Amniotic stem cell (primary cell): Measurements from ENCODE around the gene IL1RL1.

Experiments used
- DNase-seq: peaks from one replicate; lab custom pipeline; 2025; lab: John Stamatoyannopoulos, UW

IL1RL1 gene

DNA sequence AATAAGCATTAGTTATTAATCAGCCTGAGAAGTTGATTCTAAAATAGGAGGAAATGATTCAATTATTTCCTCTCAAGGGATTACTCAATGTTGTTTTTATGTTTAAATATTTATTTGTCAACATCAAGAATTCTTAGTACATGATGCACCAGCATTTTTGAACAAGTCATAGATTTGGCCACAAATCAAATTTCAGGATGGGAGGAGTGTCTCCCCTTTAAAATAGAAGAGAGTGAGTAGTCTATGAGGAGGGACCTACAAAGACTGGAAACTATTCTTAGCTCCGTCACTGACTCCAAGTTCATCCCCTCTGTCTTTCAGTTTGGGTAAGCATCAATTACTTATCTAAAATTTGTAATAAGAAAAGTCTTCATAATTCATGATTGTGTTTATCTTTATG, 25.6 kb downstream of the IL1RL1 start:
- DNase-seq: no peak

DNA sequence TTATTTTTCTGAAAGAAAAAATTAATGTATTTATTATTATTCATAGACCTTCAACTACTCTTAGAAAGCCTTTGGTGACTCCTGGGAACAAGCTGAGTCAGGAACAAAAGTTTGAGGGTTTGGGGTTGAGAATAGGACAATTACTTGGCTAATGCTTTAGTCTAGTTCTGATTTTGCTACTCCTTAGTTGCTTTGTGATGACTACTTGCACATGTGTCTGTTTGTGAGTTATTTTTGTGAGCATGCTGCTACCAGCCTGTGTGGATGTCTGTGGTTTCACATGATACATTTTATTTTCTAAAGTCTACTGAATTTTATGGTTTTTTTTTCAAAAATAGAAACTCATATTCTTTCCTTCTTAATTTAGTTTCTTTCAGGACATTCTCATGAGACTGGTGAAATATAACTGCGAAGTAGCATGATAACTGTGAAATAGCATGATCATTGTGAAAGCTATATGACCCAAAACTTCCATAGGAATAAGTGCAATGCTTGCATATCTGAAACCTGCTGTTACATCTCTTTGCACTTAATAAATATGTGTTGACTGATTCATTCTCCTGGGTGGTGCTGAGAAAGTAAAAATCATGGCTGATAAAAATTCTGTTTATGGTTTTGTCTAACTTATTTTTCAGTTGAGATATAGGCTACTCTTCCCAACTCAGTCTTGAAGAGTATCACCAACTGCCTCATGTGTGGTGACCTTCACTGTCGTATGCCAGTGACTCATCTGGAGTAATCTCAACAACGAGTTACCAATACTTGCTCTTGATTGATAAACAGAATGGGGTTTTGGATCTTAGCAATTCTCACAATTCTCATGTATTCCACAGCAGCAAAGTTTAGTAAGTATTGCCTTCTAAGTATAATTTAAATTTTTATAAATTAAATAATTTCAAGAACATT, 26.4 kb downstream of the IL1RL1 start:
- no peak for DNase-seq

DNA sequence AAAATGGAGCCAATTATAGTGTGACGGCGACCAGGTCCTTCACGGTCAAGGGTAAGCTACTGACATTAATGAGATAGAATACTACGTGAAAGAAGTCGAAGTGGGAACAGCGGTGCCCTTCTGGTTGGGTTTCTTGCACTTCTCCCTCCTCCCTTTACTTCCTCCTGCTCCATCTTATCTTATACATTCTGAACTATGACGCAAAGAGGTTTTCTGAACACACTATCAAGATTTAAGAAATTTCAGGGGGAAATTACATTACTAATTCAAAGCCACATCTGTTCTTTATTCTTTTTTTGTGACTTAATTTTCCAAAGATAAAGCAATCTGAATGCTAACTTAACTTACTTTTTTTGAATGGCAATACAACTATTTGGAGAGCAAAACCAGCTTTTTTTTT, 29.4 kb downstream of the IL1RL1 start:
- no peak for DNase-seq

DNA sequence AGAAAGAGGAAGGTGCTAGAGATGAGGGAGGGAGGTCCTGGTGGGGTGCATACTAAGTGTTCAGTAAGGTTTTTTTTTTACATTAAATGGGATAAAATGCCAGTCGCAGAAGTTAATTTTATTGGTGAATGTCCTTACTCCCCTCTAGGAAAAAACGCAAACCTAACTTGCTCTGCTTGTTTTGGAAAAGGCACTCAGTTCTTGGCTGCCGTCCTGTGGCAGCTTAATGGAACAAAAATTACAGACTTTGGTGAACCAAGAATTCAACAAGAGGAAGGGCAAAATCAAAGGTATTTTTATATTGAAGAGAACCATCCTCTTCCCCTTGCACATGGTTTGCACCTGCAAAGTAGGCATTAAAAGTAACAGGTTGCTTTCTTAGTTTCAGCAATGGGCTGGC, 31.5 kb downstream of the IL1RL1 start:
- no peak for DNase-seq

DNA sequence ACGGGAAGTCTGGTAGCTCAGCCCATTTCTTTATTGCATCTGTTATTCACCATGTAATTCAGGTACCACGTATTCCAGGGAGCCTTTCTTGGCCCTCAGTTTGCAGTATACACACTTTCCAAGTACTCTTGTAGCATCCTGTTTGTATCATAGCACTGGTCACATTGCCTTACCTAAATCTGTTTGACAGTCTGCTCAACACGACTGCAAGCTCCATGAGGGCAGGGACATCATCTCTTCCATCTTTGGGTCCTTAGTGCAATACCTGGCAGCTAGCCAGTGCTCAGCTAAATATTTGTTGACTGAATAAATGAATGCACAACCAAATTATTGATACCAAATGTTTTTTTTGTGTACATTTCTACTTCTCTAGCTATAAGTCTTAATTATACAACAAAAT, 33.0 kb downstream of the IL1RL1 start:
- no peak for DNase-seq

DNA sequence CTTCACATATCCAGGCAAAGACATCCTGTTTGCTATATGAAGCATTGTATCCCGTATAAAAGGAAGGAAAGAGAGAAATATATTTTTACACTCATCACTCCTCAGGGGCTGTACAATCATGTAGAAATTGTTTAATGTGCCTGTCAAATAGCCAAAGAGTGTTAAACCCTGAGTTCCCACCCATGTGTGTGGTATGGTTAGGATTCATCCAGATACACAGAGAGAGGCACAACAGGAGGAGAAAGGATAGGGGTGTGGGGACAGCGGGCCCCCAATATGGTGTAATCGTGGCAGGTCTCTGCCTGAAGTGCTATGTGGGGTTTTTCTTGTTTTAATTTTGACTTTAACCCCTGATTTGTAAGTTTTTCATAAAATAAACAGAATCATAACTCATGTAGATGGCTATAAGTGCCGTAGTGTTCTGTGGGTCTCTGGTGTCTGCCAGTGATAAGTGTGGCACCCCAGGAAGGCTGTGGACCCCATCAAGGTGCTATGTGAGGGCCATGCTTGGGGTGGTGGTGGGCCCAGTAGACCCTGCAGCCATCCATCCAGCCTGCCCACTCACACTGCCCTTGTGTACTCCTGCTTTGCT, 34.1 kb downstream of the IL1RL1 start:
- no peak for DNase-seq

DNA sequence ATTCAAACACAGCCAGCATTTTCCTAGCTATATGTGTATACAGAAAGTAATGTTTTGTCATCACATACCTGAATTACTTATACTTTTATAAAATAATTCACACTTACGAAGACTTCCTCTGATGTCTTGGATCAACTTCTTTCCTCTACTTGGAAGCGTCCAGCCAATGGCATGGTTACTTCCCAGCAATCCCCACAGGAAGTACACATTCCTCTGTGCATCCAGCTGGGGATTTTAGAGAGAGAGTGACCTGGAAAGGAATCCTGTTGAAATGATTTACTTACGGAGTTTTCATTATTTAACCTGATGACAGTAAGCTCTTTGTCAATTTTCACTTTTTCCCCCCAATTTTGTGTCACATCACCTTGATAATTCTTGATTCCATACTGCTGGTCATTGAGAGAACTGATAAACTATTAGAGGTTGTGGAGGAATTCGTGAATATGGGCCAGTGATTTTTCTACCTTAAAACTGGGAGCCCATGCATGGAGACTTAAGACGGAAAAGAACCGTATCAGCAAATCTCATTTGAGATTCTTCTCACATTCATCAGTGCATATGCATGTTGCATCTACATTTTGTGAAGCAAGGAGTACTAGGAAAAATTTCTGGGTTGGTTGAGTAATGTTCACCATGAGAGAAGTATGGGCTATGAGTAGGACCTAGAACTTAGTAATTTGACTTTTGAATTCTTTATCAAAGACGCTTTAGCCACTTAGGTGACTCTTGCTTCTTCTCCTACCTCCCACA, 35.2 kb downstream of the IL1RL1 start:
- DNase-seq: no peak

DNA sequence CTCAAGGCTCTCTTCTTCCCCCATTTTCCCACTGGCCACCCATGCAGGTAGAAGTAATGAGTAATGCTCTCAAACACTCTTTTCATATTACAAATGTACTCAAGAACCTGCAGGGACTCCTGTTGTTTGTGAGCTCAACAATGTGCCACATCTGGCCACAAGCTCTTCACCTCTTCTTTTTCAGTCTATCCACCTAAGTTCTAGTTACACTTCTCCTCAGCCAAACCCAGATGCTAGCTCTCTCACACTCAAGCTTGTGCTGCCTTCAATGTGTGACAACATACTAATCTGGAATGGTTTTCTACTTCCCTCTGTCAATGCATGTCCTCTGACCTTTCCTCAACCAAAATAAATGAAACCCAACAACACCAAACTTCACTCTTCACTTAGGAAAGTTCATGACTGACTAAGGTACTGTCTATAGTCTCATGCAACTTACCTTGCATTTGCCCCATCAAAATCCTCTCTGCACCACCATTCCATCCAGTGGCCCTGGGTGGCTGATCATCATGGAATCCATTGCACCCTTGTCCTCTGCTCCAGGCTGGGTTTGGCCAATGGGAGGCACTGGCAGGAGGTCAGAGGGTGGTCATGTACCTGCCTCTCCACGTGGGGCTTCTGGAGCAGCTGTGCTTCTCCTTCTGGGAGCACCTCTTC, 38.9 kb downstream of the IL1RL1 start:
- no peak for DNase-seq

DNA sequence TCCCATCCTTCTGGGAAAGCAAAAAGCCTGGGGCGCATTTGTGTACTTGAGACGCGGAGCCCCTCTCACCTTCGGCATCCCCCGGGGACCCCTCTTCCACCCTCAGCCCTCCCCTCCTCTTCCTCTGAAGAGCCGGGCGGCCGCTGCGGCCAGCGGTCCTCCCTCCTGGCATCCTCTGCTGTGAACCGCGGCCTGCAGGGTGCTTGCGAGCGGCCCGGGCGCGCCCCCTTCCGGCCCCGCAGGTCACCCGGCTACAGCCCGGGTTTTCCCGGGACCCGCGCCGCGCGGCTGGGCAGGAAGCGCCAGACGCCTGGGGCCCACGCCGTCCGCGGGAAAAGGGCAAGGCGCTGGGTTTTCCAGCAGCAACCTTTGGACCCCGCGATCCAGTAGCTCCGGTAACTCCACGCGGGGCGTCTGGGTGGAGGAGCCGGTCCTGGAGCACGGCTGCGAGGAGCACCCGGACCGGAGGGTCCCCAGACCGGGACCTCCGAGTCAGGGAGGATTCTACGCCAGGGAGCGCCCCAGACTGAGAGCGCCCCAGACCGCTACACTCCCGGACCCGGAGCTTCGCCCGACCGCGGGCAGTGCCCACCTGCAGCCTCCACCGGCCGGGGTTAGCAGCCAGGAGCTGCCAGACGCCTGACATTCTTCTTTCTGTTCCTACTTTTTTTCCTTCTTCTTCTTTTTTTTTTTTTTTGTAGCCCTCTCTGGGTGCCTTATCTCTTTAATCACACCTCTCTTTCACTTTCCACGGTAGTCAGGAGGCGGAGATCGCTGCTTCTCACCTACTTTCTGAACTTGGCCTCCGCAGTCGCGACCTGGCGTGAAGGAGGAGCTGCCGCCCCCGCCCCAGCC, 44.4 kb downstream of the IL1RL1 start, which contains the start of gene IL18R1:
Gene IL18R1 (plus strand): TSS at position 271 of the 855 bp plus-strand sequence. CDS start 6,865 bp downstream, outside the sequence.
- peak; percentile 32 for DNase-seq

DNA sequence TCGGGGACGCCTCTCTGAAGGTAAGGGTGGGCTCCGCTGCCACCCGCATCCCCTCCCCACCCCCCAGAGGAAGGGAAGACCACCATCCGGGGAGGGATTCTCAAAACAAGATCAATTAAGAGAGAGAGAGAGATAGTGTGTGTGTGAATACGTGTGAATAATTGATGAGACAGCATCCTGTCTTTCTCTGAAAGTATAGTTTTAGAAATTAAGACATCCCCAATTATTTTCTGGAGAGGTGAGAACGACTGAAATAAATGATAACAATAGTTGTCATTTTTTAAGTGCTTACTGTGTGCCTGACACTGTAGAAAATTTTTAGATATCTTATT, 45.0 kb downstream of the IL1RL1 start:
- no peak for DNase-seq

DNA sequence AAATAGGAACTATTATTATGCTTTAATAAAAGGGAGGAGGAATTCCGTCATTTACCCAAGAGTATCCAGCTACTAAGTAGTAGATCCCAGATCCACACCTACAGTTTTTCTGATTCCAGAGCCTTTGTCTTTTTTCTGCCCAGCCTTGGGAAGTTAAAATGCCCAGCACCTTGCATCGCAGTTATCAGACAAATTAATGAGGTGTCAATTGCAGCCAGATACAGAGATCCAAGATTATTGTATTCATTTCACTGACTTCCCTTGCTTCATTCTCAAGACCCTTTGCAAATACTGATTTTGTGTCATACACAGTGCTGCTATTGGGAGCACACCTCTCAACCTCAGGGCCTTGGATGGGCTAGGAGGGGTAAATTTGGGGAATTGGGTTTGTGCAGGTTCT, 45.4 kb downstream of the IL1RL1 start:
- no peak for DNase-seq

DNA sequence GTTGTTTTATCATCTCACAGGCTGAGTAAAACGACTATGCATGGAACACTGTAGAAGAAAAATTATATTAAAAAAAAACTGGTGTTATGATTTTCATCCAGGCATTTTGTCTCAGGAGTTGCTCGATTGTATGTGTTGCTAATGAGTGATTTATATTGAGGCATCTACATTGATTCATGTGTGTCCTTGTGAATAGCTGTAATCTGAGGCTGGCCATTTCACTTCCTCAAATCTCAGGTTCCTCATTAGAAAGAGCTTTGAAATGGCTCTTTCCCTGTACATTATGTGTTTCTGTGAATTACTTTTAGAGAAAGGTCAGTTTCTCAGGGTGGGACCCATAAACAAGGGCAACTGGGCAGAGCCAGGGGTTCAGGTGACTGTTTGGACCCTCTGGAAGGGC, 46.6 kb downstream of the IL1RL1 start:
- no peak for DNase-seq

DNA sequence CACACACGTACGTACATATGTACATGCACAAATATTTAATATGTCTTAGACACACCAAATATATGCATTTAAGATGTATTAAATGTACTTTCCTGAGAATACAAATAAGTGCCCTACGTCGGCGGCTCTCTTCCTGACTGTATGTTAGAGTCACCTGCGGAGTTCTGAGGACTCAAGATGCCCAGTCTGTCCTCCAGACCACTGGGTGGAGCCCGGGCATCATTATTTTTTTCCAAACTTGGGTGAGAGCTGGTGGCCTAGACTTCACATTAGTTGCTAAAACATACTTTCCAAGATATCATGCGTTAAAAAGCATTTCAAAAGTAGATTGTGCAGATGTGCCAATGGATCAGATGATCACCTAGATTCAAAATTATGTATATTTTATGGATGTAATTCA, 47.1 kb downstream of the IL1RL1 start:
- no peak for DNase-seq

DNA sequence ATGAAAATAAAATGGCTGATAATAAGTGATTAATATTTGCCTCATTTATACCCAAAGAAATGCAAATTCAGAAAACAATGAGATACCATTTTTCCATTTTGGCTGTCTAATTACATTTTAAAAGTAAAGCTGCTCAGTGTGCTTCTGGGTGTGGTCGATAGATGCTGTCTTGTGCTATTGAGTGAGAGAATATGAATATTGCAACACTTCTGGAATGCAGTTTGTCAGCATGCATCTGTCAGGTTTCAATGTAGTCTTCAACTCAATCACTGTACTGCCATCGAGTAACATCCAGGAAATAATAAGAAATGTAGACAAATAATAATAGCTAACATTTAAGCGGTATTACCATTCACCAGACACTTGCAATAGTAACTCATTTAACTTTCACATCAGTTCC, 48.2 kb downstream of the IL1RL1 start:
- DNase-seq: no peak

DNA sequence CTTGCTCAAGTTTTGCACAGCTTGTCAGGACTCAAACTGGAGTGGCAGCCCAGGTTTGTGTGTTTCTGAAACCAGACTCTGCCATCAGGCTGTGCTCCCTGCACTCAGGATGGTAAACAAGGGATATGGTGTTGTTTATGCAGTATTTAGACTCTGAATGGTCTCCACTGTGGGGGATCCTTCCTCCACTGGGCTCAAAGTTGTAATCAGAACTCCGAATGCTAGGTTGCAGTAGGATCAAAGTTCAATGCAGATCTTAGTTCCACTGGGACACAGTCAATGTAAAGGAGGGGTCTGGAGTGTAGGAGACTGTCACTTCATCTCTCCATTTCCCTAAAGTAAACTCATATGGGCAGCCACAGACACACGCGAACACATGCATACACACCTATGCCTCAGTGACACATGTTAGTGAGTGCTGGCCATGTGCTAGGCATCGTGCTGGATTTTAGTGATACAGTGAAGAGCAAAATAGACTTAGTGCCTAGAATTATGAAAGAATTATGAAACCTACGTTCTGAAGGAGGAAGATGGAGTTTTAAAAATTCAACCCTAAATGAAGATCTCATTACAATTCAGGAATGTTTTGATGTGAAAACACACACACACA, 50.4 kb downstream of the IL1RL1 start:
- no peak for DNase-seq

DNA sequence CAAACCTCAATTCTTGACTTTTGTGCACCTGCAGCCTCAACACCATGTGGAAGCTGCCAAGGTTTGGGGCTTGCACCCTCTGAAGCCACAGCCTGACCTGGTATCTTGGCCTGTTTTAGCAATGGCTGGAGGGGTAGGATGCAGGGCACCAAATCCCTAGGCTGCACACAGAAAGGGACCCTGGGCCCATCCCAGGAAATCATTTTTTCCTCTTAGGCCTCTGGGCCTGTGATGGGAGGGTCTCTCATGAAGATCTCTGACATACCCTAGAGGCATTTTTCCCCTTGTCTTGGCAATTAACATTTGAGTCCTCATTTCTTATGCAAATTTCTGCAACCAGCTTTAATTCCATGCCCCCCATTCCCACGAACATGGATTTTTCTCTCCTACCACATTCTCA, 54.4 kb downstream of the IL1RL1 start:
- no peak for DNase-seq

DNA sequence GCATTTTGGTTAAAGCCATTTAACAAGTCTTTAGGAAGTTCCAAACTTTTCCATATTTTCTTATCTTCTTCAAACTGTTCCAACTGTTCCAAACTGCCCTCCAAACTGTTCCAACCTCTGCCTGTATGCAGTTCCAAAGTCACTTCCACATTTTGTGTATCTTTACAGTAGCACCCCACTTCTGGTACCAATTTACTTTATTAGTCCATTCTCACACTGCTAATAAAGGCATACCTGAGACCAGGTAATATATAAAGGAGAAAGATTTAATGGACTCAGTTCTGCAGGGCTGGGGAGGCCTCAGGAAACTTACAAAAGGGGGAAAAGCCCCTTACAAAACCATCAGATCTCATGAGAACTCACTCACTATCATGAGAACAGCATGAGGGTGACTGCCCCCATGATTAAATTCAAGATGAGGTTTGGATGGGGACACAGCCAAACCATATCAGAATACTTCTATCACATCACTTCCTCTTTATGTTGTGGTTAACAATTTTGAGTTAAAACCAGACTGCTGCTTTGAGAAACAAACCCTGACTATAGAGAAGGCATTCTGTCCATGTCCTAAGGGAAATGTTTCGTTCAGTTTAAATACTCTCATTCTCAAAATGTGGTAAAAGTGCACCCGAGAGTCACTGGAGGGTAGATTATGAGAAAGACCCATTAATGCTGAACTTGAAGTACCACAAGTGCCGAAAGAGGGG, 55.2 kb downstream of the IL1RL1 start:
- no peak for DNase-seq

DNA sequence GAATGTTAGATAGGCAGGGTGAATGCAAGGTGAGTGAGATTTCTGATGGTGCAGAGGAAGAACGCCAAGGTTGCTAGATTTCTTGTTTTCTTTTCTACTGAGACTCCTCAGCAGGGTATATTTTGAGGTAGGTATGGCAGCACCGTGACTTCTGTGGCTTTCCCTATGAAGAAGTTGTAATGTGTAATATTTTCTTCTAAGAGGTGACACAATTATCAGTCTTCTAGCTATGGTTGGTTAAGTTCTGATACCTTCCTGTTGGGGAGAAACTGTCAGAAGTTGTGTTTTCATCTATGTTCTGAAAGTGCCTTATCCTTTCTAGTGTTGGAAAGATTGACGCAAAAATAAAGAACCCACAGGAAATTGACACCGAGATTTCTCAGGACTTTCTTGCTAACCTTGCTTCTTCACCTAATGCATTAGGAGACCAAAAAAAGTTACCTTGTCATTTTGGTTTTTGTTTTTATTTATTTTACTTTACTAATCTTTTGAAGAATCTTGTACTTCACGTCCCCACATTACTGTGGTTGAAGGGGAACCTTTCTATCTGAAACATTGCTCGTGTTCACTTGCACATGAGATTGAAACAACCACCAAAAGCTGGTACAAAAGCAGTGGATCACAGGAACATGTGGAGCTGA, 56.1 kb downstream of the IL1RL1 start:
- no peak for DNase-seq

DNA sequence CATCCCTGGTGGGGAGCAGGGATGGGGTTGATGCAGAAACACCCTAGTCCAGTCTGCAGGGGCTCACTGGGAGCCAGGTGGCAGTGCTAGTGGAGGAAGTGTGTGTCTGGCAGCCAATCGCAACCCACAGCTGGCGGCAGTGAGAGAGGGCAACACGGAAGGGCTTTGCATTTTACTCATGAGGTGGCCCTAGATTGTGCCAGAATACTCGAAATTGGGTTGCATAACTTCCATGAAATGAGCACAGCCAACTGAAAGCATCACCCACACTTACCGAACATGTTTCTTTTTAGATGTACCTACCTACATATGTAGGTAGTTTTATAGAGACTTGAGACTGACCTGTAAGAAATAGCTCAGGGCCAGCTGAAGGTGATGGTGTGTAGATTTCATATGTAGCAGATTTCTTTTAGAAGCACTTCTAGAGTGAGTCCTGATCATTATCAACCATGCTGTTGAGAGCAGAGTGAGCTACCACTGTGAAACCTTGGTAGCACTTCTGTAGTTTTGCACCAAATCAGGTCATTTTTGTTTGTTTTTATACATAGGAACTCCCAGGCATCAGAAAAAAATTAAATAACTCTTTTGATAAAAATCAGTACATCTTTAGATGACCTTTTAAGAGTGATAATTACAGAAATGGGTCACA, 57.2 kb downstream of the IL1RL1 start:
- no peak for DNase-seq
